SK-N-SH treated with all-trans-retinoic acid at 6 μM for 48 hours (cell line): Measurements from ENCODE around the gene IFT81.

Experiments
- ATAC-seq: fragments of 200-7000 bp; cut with Tn5 transposase; 3 replicates; pipeline ENCODE4 v1.9.1; 2020; ENCODE audit warnings: mild to moderate bottlenecking, moderate library complexity
- ARNTL ChIP-seq: fragments of 450-650 bp; formaldehyde crosslinking; IDR thresholded peaks from 2 replicates; pipeline ENCODE4 v1.5.0; 2020; ENCODE audit warnings: low read depth, mild to moderate bottlenecking, moderate library complexity, borderline replicate concordance
- BACH2 ChIP-seq: fragments of 250-450 bp; sonication (Bioruptor Pico); IDR thresholded peaks from 2 replicates; pipeline ENCODE4 v1.9.0; 2021; ENCODE audit warnings: mild to moderate bottlenecking, borderline replicate concordance
- CREB5 ChIP-seq: fragments of 250-450 bp; sonication (Bioruptor Pico); IDR thresholded peaks from 2 replicates; pipeline ENCODE4 v1.5.1; 2020; ENCODE audit warnings: low read depth, mild to moderate bottlenecking, moderate library complexity
- CSDC2 ChIP-seq: fragments of 250-450 bp; sonication (Bioruptor Pico); IDR thresholded peaks from 2 replicates; pipeline ENCODE4 v1.5.0; 2020; ENCODE audit warnings: mild to moderate bottlenecking, moderate library complexity
- ESRRG ChIP-seq: fragments of 250-450 bp; sonication (Bioruptor Pico); IDR thresholded peaks from 2 replicates; pipeline ENCODE4 v1.6.1; 2021; ENCODE audit warnings: mild to moderate bottlenecking
- GLIS3 ChIP-seq: fragments of 250-450 bp; sonication (Bioruptor Pico); IDR thresholded peaks from 2 replicates; pipeline ENCODE4 v1.5.0; 2020; ENCODE audit warnings: mild to moderate bottlenecking, moderate library complexity
- ISL1 ChIP-seq: fragments of 250-450 bp; sonication (Bioruptor Pico); IDR thresholded peaks from 2 replicates; pipeline ENCODE4 v2.1.2; 2022; ENCODE audit warnings: mild to moderate bottlenecking, moderate library complexity
- OSR1 ChIP-seq: fragments of 250-450 bp; sonication (Bioruptor Pico); IDR thresholded peaks from 2 replicates; pipeline ENCODE4 v1.8.0; 2022; ENCODE audit warnings: moderate library complexity, mild to moderate bottlenecking, inconsistent platforms
- SNAI2 ChIP-seq: fragments of 250-450 bp; sonication (Bioruptor Pico); IDR thresholded peaks from 2 replicates; pipeline ENCODE4 v1.5.0; 2020; ENCODE audit warnings: mild to moderate bottlenecking, moderate library complexity
- TCF4 ChIP-seq: fragments of 250-450 bp; sonication (Bioruptor Pico); IDR thresholded peaks from 2 replicates; pipeline ENCODE4 v1.8.0; 2021; ENCODE audit warnings: mild to moderate bottlenecking, moderate library complexity, borderline replicate concordance
- TOX ChIP-seq: fragments of 250-450 bp; sonication (Bioruptor Pico); IDR thresholded peaks from 2 replicates; pipeline ENCODE4 v1.8.0; 2021; ENCODE audit warnings: mild to moderate bottlenecking, moderate library complexity, borderline replicate concordance
- TSHZ2 ChIP-seq: fragments of 250-450 bp; sonication (Bioruptor Pico); IDR thresholded peaks from 2 replicates; pipeline ENCODE4 v1.5.0; 2020; ENCODE audit warnings: mild to moderate bottlenecking, moderate library complexity
- ZC3H10 ChIP-seq: fragments of 250-450 bp; sonication (Bioruptor Pico); IDR thresholded peaks from 2 replicates; pipeline ENCODE4 v1.5.1; 2021; ENCODE audit warnings: mild to moderate bottlenecking, moderate library complexity
- ZFP3 ChIP-seq: fragments of 250-450 bp; sonication (Bioruptor Pico); IDR thresholded peaks from 2 replicates; pipeline ENCODE4 v1.5.0; 2020; ENCODE audit warnings: mild to moderate bottlenecking, moderate library complexity
- ZFP30 ChIP-seq: fragments of 450-650 bp; formaldehyde crosslinking; IDR thresholded peaks from 2 replicates; pipeline ENCODE4 v1.5.0; 2022; ENCODE audit warnings: mild to moderate bottlenecking, moderate library complexity
- ZNF565 ChIP-seq: fragments of 450-650 bp; formaldehyde crosslinking; conservative IDR thresholded peaks from 2 replicates; pipeline ENCODE4 v1.5.0; 2020; ENCODE audit warnings: low read depth, mild to moderate bottlenecking, moderate library complexity
- ZNF70 ChIP-seq: fragments of 450-650 bp; formaldehyde crosslinking; IDR thresholded peaks from 2 replicates; pipeline ENCODE4 v1.5.0; 2020; ENCODE audit warnings: mild to moderate bottlenecking, moderate library complexity
- ZNF8 ChIP-seq: fragments of 450-650 bp; formaldehyde crosslinking; IDR thresholded peaks from 2 replicates; pipeline ENCODE4 v1.5.0; 2020; ENCODE audit warnings: mild to moderate bottlenecking, moderate library complexity
- TF ChIP-seq, protein P1 (sequence below): fragments of 250-450 bp; sonication (Bioruptor Pico); IDR thresholded peaks from 2 replicates; pipeline ENCODE4 v1.5.1; 2021; ENCODE audit warnings: mild to moderate bottlenecking, moderate library complexity
- TF ChIP-seq, protein P2 (sequence below): fragments of 250-450 bp; sonication (Bioruptor Pico); IDR thresholded peaks from 2 replicates; pipeline ENCODE4 v1.8.0; 2020; ENCODE audit warnings: mild to moderate bottlenecking, moderate library complexity, borderline replicate concordance

Gene IFT81

GRCh38 chr12:110198386-110198785, 74.2 kb downstream of the IFT81 start:
- no peak for ATAC-seq
- TF ChIP-seq, protein P1, sequence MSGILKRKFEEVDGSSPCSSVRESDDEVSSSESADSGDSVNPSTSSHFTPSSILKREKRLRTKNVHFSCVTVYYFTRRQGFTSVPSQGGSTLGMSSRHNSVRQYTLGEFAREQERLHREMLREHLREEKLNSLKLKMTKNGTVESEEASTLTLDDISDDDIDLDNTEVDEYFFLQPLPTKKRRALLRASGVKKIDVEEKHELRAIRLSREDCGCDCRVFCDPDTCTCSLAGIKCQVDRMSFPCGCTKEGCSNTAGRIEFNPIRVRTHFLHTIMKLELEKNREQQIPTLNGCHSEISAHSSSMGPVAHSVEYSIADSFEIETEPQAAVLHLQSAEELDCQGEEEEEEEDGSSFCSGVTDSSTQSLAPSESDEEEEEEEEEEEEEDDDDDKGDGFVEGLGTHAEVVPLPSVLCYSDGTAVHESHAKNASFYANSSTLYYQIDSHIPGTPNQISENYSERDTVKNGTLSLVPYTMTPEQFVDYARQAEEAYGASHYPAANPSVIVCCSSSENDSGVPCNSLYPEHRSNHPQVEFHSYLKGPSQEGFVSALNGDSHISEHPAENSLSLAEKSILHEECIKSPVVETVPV = no peak
- TF ChIP-seq ZFP30 (no peak), ISL1 (CRISPR knock-in tag) (no peak), ESRRG (CRISPR knock-in tag) (no peak), CSDC2 (CRISPR knock-in tag) (no peak), ZNF565 (CRISPR knock-in tag) (no peak), BACH2 (CRISPR knock-in tag) (no peak), TCF4 (no peak), ZNF8 (CRISPR knock-in tag) (no peak), TSHZ2 (CRISPR knock-in tag) (no peak)

DNA sequence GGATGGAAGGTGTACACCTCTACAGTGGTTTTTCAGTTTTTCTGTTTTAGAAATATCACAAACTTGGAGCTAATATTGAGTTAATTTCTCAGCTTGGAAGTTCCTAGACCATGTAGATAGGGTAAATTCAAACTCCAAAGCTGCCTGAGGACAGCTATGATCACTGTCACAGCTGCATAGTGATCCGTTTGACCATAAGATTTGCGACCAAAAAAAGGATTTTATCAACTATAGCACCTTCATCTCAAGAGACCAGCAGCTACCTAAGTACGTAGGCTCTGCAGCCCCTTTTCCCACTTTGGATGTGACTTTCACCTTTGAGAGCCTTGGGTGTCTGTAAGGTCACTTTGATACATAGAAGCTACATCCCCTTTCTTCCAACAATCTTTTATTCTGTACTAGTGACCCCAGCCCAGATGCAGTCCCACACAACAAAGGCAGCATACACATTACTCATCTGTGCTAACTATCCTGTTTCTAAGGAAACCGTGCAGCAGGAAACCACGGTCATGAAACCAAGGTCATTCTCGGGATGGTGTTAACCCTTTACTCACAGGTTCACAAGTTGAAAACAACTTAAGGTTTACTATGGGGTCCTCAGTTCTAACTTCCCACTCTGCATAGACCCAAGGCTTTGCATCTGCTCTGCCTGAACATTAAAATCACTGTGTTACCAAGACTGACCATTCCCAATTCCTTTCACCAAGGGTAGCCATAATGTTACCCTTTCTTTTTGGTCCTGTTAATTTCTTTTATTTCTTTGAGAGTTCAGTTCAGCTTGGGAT, 75.4 kb downstream of the IFT81 start:
- ATAC-seq = peak; percentile 92
- TF ChIP-seq TOX (CRISPR knock-in tag) = no peak
- no peak for TF ChIP-seq ZNF70 (CRISPR knock-in tag)
- TF ChIP-seq TCF4 = no peak
- no peak for TF ChIP-seq OSR1 (CRISPR knock-in tag)
- no peak for TF ChIP-seq CREB5 (CRISPR knock-in tag)
- no peak for TF ChIP-seq BACH2 (CRISPR knock-in tag)
- no peak for TF ChIP-seq ZFP30
- no peak for TF ChIP-seq ZC3H10 (CRISPR knock-in tag)
- TF ChIP-seq ESRRG (CRISPR knock-in tag) = no peak
- no peak for TF ChIP-seq SNAI2 (CRISPR knock-in tag)
- TF ChIP-seq ZNF565 (CRISPR knock-in tag) = no peak

DNA sequence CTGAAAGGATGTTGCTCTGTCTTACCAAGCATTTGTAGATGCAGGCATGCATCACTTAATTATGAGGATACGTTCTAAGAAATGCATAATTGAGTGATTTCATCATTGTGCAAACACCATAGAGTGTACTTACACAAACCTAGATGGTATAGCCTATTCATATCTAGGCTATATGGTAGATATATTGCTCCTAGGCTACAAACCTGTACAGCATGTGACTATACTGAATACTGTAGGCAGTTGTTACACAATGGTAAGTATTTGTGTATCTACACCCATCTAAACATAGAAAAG, 75.9 kb downstream of the IFT81 start:
- ATAC-seq = peak; percentile 22
- TF ChIP-seq ISL1 (CRISPR knock-in tag) (no peak), SNAI2 (CRISPR knock-in tag) (no peak), TOX (CRISPR knock-in tag) (no peak), GLIS3 (CRISPR knock-in tag) (no peak), ZFP30 (no peak), CREB5 (CRISPR knock-in tag) (no peak), ZNF565 (CRISPR knock-in tag) (no peak), ZNF70 (CRISPR knock-in tag) (no peak), ARNTL (CRISPR knock-in tag) (no peak), ESRRG (CRISPR knock-in tag) (no peak), ZFP3 (no peak), ZNF8 (CRISPR knock-in tag) (no peak), BACH2 (CRISPR knock-in tag) (no peak), TSHZ2 (CRISPR knock-in tag) (no peak)
- TF ChIP-seq, protein P2, sequence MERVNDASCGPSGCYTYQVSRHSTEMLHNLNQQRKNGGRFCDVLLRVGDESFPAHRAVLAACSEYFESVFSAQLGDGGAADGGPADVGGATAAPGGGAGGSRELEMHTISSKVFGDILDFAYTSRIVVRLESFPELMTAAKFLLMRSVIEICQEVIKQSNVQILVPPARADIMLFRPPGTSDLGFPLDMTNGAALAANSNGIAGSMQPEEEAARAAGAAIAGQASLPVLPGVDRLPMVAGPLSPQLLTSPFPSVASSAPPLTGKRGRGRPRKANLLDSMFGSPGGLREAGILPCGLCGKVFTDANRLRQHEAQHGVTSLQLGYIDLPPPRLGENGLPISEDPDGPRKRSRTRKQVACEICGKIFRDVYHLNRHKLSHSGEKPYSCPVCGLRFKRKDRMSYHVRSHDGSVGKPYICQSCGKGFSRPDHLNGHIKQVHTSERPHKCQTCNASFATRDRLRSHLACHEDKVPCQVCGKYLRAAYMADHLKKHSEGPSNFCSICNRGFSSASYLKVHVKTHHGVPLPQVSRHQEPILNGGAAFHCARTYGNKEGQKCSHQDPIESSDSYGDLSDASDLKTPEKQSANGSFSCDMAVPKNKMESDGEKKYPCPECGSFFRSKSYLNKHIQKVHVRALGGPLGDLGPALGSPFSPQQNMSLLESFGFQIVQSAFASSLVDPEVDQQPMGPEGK = no peak
- TF ChIP-seq, all 23 proteins: peak for 0
